ENCODE data around the gene CCDC146.

The CCDC146 gene

GRCh38 chr7:77281780-77282478, 159.5 kb downstream of the CCDC146 start:
- in situ Hi-C loops (cut with HindIII; ENCODE audit: low sequenced_read_pairs), result no loop called here

- in situ Hi-C loops (cut with HindIII; ENCODE audit: low sequenced_read_pairs), result no loop called here
Measured at GRCh38 chr7:77282897-77283296, 160.5 kb downstream of the CCDC146 start.

GRCh38 chr7:77284005-77284404, 161.6 kb downstream of the CCDC146 start:
- in situ Hi-C loops (cut with HindIII; ENCODE audit: low sequenced_read_pairs), result no loop called here

- in situ Hi-C loops (cut with HindIII; ENCODE audit: low sequenced_read_pairs), result no loop called here
Measured at GRCh38 chr7:77284616-77285015, 162.2 kb downstream of the CCDC146 start.

GRCh38 chr7:77288676-77289320, 166.4 kb downstream of the CCDC146 start:
- in situ Hi-C loops (cut with HindIII; ENCODE audit: low sequenced_read_pairs), result no loop called here

- in situ Hi-C loops (cut with HindIII; ENCODE audit: low sequenced_read_pairs), result no loop called here
Measured at GRCh38 chr7:77289387-77289786, 167.0 kb downstream of the CCDC146 start.

GRCh38 chr7:77290425-77290824, 168.0 kb downstream of the CCDC146 start:
- in situ Hi-C loops (cut with HindIII; ENCODE audit: low sequenced_read_pairs), result no loop called here

GRCh38 chr7:77293046-77293445, 170.6 kb downstream of the CCDC146 start:
- in situ Hi-C loops (cut with HindIII; ENCODE audit: low sequenced_read_pairs), result no loop called here

- in situ Hi-C loops (cut with HindIII; ENCODE audit: low sequenced_read_pairs), result no loop called here
Measured at GRCh38 chr7:77295549-77295948, 173.1 kb downstream of the CCDC146 start.

GRCh38 chr7:77306231-77307067, 184.0 kb downstream of the CCDC146 start:
- in situ Hi-C loops (cut with HindIII; ENCODE audit: low sequenced_read_pairs), result no loop called here

- in situ Hi-C loops (cut with HindIII; ENCODE audit: low sequenced_read_pairs), result no loop called here
Measured at GRCh38 chr7:77308792-77309191, 186.4 kb downstream of the CCDC146 start.

- in situ Hi-C loops (cut with HindIII; ENCODE audit: low sequenced_read_pairs), result no loop called here
Measured at GRCh38 chr7:77309714-77310220, 187.4 kb downstream of the CCDC146 start.

GRCh38 chr7:77310982-77311381, 188.6 kb downstream of the CCDC146 start:
- in situ Hi-C loops (cut with HindIII; ENCODE audit: low sequenced_read_pairs), result no loop called here

- in situ Hi-C loops (cut with HindIII; ENCODE audit: low sequenced_read_pairs), result no loop called here
Measured at GRCh38 chr7:77313085-77313484, 190.7 kb downstream of the CCDC146 start.

GRCh38 chr7:77313876-77314480, 191.6 kb downstream of the CCDC146 start:
- in situ Hi-C loops (cut with HindIII; ENCODE audit: low sequenced_read_pairs), result no loop called here

- in situ Hi-C loops (cut with HindIII; ENCODE audit: low sequenced_read_pairs), result no loop called here
Measured at GRCh38 chr7:77315182-77315591, 192.8 kb downstream of the CCDC146 start.

GRCh38 chr7:77316219-77316978, 194.0 kb downstream of the CCDC146 start:
- in situ Hi-C loops (cut with HindIII; ENCODE audit: low sequenced_read_pairs), result no loop called here

- in situ Hi-C loops (cut with HindIII; ENCODE audit: low sequenced_read_pairs), result no loop called here
Measured at GRCh38 chr7:77318019-77318418, 195.6 kb downstream of the CCDC146 start.

GRCh38 chr7:77320137-77320536, 197.7 kb downstream of the CCDC146 start:
- in situ Hi-C loops (cut with HindIII; ENCODE audit: low sequenced_read_pairs), result no loop called here

- in situ Hi-C loops (cut with HindIII; ENCODE audit: low sequenced_read_pairs), result no loop called here
Measured at GRCh38 chr7:77320714-77321113, 198.3 kb downstream of the CCDC146 start.

All from endothelial cell of hepatic sinusoid (primary cell).